Measurements from ENCODE around the gene CGN.
A peak's percentile ranks its signal among the peaks of the same experiment; 100 is the strongest.
"Not testable (repeated sequence)": the region's sequence is repeated elsewhere in the genome, so short reads cannot be mapped to it uniquely, and the experiment has no call there.

CGN gene

DNA sequence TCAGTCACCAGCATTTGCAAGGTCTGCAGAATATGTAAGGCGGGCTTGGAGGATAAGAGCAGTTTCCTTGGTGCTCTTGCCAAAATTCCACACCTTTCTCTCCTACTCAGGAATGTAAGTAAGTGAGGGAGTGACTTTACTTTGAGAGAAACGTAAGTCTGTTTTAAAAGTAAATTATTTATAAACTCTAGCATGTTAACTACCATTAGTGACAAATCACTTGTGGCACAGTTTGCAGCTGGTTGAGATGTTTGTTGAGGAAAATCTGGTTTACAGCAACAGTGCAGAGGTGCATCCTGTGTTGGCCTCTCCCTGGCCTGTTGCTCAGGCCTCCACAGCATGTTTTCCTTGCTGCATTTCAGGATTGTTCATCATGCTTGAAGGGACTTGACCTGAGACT lies 8.5 kb downstream of the CGN start:
- H3K27ac ChIP-seq, result no peak overlapping the region
- H3K4me3 ChIP-seq, result no peak overlapping the region
- TF ChIP-seq, protein P1, sequence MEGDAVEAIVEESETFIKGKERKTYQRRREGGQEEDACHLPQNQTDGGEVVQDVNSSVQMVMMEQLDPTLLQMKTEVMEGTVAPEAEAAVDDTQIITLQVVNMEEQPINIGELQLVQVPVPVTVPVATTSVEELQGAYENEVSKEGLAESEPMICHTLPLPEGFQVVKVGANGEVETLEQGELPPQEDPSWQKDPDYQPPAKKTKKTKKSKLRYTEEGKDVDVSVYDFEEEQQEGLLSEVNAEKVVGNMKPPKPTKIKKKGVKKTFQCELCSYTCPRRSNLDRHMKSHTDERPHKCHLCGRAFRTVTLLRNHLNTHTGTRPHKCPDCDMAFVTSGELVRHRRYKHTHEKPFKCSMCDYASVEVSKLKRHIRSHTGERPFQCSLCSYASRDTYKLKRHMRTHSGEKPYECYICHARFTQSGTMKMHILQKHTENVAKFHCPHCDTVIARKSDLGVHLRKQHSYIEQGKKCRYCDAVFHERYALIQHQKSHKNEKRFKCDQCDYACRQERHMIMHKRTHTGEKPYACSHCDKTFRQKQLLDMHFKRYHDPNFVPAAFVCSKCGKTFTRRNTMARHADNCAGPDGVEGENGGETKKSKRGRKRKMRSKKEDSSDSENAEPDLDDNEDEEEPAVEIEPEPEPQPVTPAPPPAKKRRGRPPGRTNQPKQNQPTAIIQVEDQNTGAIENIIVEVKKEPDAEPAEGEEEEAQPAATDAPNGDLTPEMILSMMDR (IDR thresholded peaks at IDR 0.05), result no peak
- no peak for DNase-seq (ENCODE audit: low spot score)

- no peak for DNase-seq (ENCODE audit: low spot score)
- Histone ChIP-seq H3K4me3 (no peak overlapping the region), H3K27ac (no peak overlapping the region)
- TF ChIP-seq, protein P1 (IDR thresholded peaks at IDR 0.05), result no peak
Measured at GRCh38 chr1:151520359-151520758, 9.2 kb downstream of the CGN start.

GRCh38 chr1:151522427-151522826 lies 11.2 kb downstream of the CGN start:
- not testable (repeated sequence) for DNase-seq (ENCODE audit: low spot score); H3K4me3 ChIP-seq; H3K27ac ChIP-seq

DNA sequence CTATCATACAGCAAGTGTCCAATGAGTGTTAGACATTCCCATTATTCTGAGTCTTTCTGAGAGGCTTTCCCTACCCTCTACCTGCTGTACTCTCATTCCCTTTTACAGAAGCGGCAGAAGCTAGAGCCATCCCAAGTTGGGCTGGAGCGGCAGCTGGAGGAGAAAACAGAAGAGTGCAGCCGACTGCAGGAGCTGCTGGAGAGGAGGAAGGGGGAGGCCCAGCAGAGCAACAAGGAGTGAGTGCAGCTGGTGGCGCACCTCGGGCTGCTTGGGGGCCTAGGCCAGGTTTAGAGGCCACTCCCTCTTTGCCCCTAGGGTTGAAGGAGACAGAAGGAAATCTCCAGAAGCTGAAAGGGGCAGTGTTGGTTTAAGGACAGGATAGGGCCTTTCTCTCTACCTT lies 12.1 kb downstream of the CGN start:
- TF ChIP-seq, protein P1 (IDR thresholded peaks at IDR 0.05), result no peak
- DNase-seq (ENCODE audit: low spot score), result no peak
- no peak overlapping the region for H3K4me3 ChIP-seq
- H3K27ac ChIP-seq, result no peak overlapping the region

- no peak overlapping the region for H3K4me3 ChIP-seq
- TF ChIP-seq, protein P1 (IDR thresholded peaks at IDR 0.05), result no peak
- H3K27ac ChIP-seq, result no peak overlapping the region
- no peak for DNase-seq (ENCODE audit: low spot score)
Measured at GRCh38 chr1:151524736-151525135, 13.5 kb downstream of the CGN start.

- no peak for DNase-seq (ENCODE audit: low spot score)
Measured at GRCh38 chr1:151526735-151527525, 15.7 kb downstream of the CGN start.

GRCh38 chr1:151529211-151529702 lies 18.1 kb downstream of the CGN start:
- DNase-seq (ENCODE audit: low spot score), result peak; percentile 65
- TF ChIP-seq, protein P1 (IDR thresholded peaks at IDR 0.05), result no peak
- Histone ChIP-seq H3K27ac (no peak overlapping the region), H3K4me3 (no peak overlapping the region)

More at GRCh38 chr1:151526735-151527525, 15.7 kb downstream of the CGN start:
- no peak overlapping the region for H3K4me3 ChIP-seq
- TF ChIP-seq, protein P1 (IDR thresholded peaks at IDR 0.05), result no peak
- no peak overlapping the region for H3K27ac ChIP-seq
